ENCODE measurements around the gene SPRR1A.

The SPRR1A gene

DNA sequence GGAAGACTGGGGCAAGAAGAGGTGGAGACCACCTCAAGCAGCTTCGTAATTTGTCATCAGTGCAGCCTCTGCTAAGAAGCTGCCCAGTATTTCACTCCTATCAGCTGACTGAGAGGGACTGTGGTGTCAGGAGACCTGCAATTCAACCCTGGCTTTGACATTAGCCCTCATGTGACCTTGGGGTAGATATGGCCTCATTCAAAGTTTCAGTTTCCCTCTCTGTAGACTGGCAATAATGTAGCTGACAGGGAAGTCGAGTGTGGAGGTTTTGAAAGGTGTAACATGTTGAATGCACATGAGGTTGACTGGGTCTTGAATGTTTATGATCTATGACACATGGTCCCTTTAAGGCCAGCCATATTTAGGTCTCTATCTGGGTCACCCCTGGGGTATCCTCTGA lies 15.6 kb upstream of the SPRR1A start:
- TF ChIP-seq, protein P1, sequence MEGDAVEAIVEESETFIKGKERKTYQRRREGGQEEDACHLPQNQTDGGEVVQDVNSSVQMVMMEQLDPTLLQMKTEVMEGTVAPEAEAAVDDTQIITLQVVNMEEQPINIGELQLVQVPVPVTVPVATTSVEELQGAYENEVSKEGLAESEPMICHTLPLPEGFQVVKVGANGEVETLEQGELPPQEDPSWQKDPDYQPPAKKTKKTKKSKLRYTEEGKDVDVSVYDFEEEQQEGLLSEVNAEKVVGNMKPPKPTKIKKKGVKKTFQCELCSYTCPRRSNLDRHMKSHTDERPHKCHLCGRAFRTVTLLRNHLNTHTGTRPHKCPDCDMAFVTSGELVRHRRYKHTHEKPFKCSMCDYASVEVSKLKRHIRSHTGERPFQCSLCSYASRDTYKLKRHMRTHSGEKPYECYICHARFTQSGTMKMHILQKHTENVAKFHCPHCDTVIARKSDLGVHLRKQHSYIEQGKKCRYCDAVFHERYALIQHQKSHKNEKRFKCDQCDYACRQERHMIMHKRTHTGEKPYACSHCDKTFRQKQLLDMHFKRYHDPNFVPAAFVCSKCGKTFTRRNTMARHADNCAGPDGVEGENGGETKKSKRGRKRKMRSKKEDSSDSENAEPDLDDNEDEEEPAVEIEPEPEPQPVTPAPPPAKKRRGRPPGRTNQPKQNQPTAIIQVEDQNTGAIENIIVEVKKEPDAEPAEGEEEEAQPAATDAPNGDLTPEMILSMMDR (IDR thresholded peaks at IDR 0.05; ENCODE audit: low read depth, low read length), result no peak
- no peak for DNase-seq
- Histone ChIP-seq H3K36me3 (no peaks in the 10 kb centered on the region), H3K4me1 (no peaks in the 10 kb centered on the region), H3K4me3 (ENCODE audit: low read depth, low read length) (no peak overlapping the region), H3K27me3 (no peaks in the 10 kb centered on the region), H3K9me3 (no peaks in the 10 kb centered on the region)

GRCh38 chr1:152969036-152969435 lies 14.8 kb upstream of the SPRR1A start:
- no peak for DNase-seq
- no peaks in the 10 kb centered on the region for H3K27me3 ChIP-seq
- no peaks in the 10 kb centered on the region for H3K4me1 ChIP-seq
- H3K36me3 ChIP-seq, result no peaks in the 10 kb centered on the region
- TF ChIP-seq, protein P1 (IDR thresholded peaks at IDR 0.05; ENCODE audit: low read depth, low read length), result no peak
- H3K4me3 ChIP-seq (ENCODE audit: low read depth, low read length), result no peak overlapping the region
- H3K9me3 ChIP-seq, result no peaks in the 10 kb centered on the region

DNA sequence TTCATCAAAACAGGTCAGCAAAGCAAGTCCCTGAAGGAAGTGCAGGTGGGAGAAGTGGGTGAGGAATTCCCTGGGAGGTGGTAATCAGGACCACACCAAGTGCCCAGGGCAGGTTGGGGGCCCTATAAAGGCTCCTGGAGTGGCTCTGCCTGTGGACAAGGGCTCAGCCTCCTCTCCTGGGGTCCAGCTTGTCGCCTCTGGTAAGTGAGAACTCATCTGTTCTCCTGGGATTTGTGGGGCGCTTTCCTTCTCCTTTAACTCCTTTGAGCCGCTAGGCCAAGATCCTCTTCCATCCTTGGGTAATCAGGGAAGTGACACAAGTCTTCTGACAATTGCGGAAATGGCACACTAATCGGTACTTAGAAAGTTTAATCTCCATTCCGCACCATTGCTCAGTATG lies 13.4 kb upstream of the SPRR1A start, which contains the start of gene SPRR4:
TSS of gene SPRR4 (plus strand) at position 154 of the 400 bp plus-strand sequence. CDS start 1,243 bp downstream, outside the sequence.
- TF ChIP-seq, protein P1 (IDR thresholded peaks at IDR 0.05; ENCODE audit: low read depth, low read length), result no peak
- H3K27me3 ChIP-seq, result no peaks in the 10 kb centered on the region; the same call in 1 of the 2 replicates
- no peaks in the 10 kb centered on the region for H3K36me3 ChIP-seq
- no peak for DNase-seq
- no peak within 1 kb of the TSS for H3K4me3 ChIP-seq (ENCODE audit: low read depth, low read length)
- H3K4me1 ChIP-seq, result no peaks in the 10 kb centered on the region
- H3K9me3 ChIP-seq, result no peaks in the 10 kb centered on the region

DNA sequence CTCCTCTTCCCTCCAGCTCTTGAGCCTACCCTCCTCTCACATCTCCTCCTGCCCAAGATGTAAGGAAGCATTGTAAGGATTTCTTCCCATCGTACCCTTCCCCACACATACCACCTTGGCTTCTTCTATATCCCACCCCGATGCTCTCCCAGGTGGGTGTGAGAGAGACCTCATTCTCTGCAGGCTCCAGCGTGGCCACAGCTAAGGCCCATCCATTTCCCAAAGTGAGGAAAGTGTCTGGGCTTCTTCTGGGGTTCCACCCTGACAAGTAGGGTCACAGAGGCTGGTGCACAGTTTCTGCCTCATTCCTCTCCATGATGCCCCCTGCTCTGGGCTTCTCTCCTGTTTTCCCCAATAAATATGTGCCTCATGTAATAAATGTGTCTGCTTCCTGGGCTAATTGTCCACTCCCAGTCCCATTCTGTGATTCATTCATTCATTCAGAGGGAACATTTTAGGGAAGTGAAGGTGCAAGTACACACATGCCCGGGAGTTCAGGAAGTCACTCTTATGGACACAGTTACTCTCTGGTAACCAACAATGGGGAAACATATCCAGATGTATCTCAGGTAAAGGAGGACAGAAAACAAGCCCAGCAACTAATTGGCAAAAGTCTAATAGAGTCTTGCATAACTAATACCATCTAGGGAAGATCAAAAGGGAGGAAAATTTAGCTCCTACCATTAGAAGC lies 11.5 kb upstream of the SPRR1A start:
- H3K9me3 ChIP-seq, result no peaks in the 10 kb centered on the region
- no peaks in the 10 kb centered on the region; the same call in 1 of the 2 replicates for H3K27me3 ChIP-seq
- H3K4me1 ChIP-seq, result no peaks in the 10 kb centered on the region
- TF ChIP-seq, protein P1 (IDR thresholded peaks at IDR 0.05; ENCODE audit: low read depth, low read length), result no peak
- no peak overlapping the region for H3K4me3 ChIP-seq (ENCODE audit: low read depth, low read length)
- DNase-seq, result no peak
- H3K36me3 ChIP-seq, result no peaks in the 10 kb centered on the region

- DNase-seq, result no peak
- H3K4me3 ChIP-seq (ENCODE audit: low read depth, low read length), result no peak overlapping the region
- no peaks in the 10 kb centered on the region for H3K9me3 ChIP-seq
- TF ChIP-seq, protein P1 (IDR thresholded peaks at IDR 0.05; ENCODE audit: low read depth, low read length), result no peak
- no peaks in the 10 kb centered on the region for H3K4me1 ChIP-seq
- no peaks in the 10 kb centered on the region for H3K36me3 ChIP-seq
- no peaks in the 10 kb centered on the region; the same call in 1 of the 2 replicates for H3K27me3 ChIP-seq
These were observed 7.2 kb upstream of the SPRR1A start for GRCh38 chr1:152976688-152977087.

- no peaks in the 10 kb centered on the region for H3K36me3 ChIP-seq
- no peaks in the 10 kb centered on the region for H3K9me3 ChIP-seq
- H3K4me3 ChIP-seq (ENCODE audit: low read depth, low read length), result no peak overlapping the region
- H3K27me3 ChIP-seq, result no peaks in the 10 kb centered on the region; the same call in 1 of the 2 replicates
- TF ChIP-seq, protein P1 (IDR thresholded peaks at IDR 0.05; ENCODE audit: low read depth, low read length), result no peak
- DNase-seq, result no peak
- no peaks in the 10 kb centered on the region for H3K4me1 ChIP-seq
These were observed 6.3 kb upstream of the SPRR1A start for GRCh38 chr1:152977614-152978013.
